ENCODE data around the gene VWA8. TPM values are rescaled to one million over a fixed set of nuclear protein-coding genes. Genes with fewer than 3 reads are reported as not detected.
"Not testable (repeated sequence)": the region's sequence is repeated elsewhere in the genome, so short reads cannot be mapped to it uniquely, and the experiment has no call there.

The VWA8 gene
- polyA plus RNA-seq, 1 donor (not counting 4 experiments of a cell fraction or from before 2014, with no cell fraction given) = 17.8 TPM

- dilution Hi-C loops (cut with MboI; ENCODE audit: extremely low pct_ligation_motif_present, low sequenced_read_pairs) = no loop called here
- Histone ChIP-seq H3K27ac (ENCODE audit: control insufficient read depth, insufficient read depth, low read length) (no peak overlapping the region), H3K9ac (ENCODE audit: control insufficient read depth, extremely low read depth, insufficient read depth, low read length) (no peak overlapping the region), H3K79me2 (ENCODE audit: control insufficient read depth, insufficient read depth, low read length) (no peaks in the 10 kb centered on the region), H3K4me3 (ENCODE audit: control insufficient read depth in 2 of 3, extremely low read depth in 1 of 3, insufficient read depth in 2 of 3, low read depth in 1 of 3, low read length in 3 of 3) (no peak overlapping the region), H3K9me3 (ENCODE audit: control insufficient read depth, low read depth, low read length) (no peaks in the 10 kb centered on the region), H2AFZ (ENCODE audit: control insufficient read depth, low read length) (no peak overlapping the region), H3K36me3 (ENCODE audit: control insufficient read depth in 2 of 2, extremely low read depth in 1 of 2, insufficient read depth in 2 of 2, low read length in 2 of 2) (no peaks in the 10 kb centered on the region), H3K4me2 (ENCODE audit: control insufficient read depth, extremely low read depth, insufficient read depth, low read depth, low read length) (no peak overlapping the region), H3K9me1 (ENCODE audit: control insufficient read depth, extremely low read depth, insufficient read depth, low read length) (no peaks in the 10 kb centered on the region), H3K27me3 (ENCODE audit: control insufficient read depth, extremely low read depth, insufficient read depth, low read length) (no peaks in the 10 kb centered on the region), H4K20me1 (ENCODE audit: control insufficient read depth, extremely low read depth, insufficient read depth, low read length) (no peaks in the 10 kb centered on the region), H3K4me1 (ENCODE audit: control insufficient read depth, extremely low read depth, insufficient read depth, low read length) (no peaks in the 10 kb centered on the region)
- FAIRE-seq = no peak
- TF ChIP-seq CTCF (optimal IDR thresholded peaks at IDR 0.05 in 1 of 3, IDR thresholded peaks at IDR 0.05 in 1 of 3, conservative IDR thresholded peaks at IDR 0.05 in 1 of 3; ENCODE audit: extremely low read depth in 1 of 3, insufficient read depth in 2 of 3, low read length in 3 of 3) = no peak
- no peak for TF ChIP-seq EZH2 (IDR thresholded peaks at IDR 0.05; ENCODE audit: low read length)
- DNase-seq (ENCODE audit: low read depth, low spot score) = no peak
These were observed 209.6 kb downstream of the VWA8 start for GRCh38 chr13:41751277-41751676.

- Histone ChIP-seq H3K4me3 (ENCODE audit: control insufficient read depth in 2 of 3, extremely low read depth in 1 of 3, insufficient read depth in 2 of 3, low read depth in 1 of 3, low read length in 3 of 3) (no peak overlapping the region), H3K4me2 (ENCODE audit: control insufficient read depth, extremely low read depth, insufficient read depth, low read depth, low read length) (no peak overlapping the region), H4K20me1 (ENCODE audit: control insufficient read depth, extremely low read depth, insufficient read depth, low read length) (no peaks in the 10 kb centered on the region), H3K9me3 (ENCODE audit: control insufficient read depth, low read depth, low read length) (no peaks in the 10 kb centered on the region), H3K27me3 (ENCODE audit: control insufficient read depth, extremely low read depth, insufficient read depth, low read length) (no peaks in the 10 kb centered on the region), H3K9ac (ENCODE audit: control insufficient read depth, extremely low read depth, insufficient read depth, low read length) (no peak overlapping the region), H2AFZ (ENCODE audit: control insufficient read depth, low read length) (no peak overlapping the region), H3K27ac (ENCODE audit: control insufficient read depth, insufficient read depth, low read length) (no peak overlapping the region), H3K36me3 (ENCODE audit: control insufficient read depth in 2 of 2, extremely low read depth in 1 of 2, insufficient read depth in 2 of 2, low read length in 2 of 2) (no peaks in the 10 kb centered on the region), H3K79me2 (ENCODE audit: control insufficient read depth, insufficient read depth, low read length) (no peaks in the 10 kb centered on the region), H3K9me1 (ENCODE audit: control insufficient read depth, extremely low read depth, insufficient read depth, low read length) (no peaks in the 10 kb centered on the region), H3K4me1 (ENCODE audit: control insufficient read depth, extremely low read depth, insufficient read depth, low read length) (no peaks in the 10 kb centered on the region)
- FAIRE-seq (no peak), DNase-seq (ENCODE audit: low read depth, low spot score) (no peak)
- dilution Hi-C loops (cut with MboI; ENCODE audit: extremely low pct_ligation_motif_present, low sequenced_read_pairs) = no loop called here
- TF ChIP-seq CTCF (optimal IDR thresholded peaks at IDR 0.05 in 1 of 3, IDR thresholded peaks at IDR 0.05 in 1 of 3, conservative IDR thresholded peaks at IDR 0.05 in 1 of 3; ENCODE audit: extremely low read depth in 1 of 3, insufficient read depth in 2 of 3, low read length in 3 of 3) (no peak), EZH2 (IDR thresholded peaks at IDR 0.05; ENCODE audit: low read length) (no peak)
These were observed 214.7 kb downstream of the VWA8 start for GRCh38 chr13:41746259-41746658.

GRCh38 chr13:41745496-41745895 lies 215.4 kb downstream of the VWA8 start:
- H4K20me1 ChIP-seq (ENCODE audit: control insufficient read depth, extremely low read depth, insufficient read depth, low read length); dilution Hi-C loops (cut with MboI; ENCODE audit: extremely low pct_ligation_motif_present, low sequenced_read_pairs); H2AFZ ChIP-seq (ENCODE audit: control insufficient read depth, low read length); DNase-seq (ENCODE audit: low read depth, low spot score); H3K4me3 ChIP-seq (ENCODE audit: control insufficient read depth in 2 of 3, extremely low read depth in 1 of 3, insufficient read depth in 2 of 3, low read depth in 1 of 3, low read length in 3 of 3); H3K4me1 ChIP-seq (ENCODE audit: control insufficient read depth, extremely low read depth, insufficient read depth, low read length); H3K79me2 ChIP-seq (ENCODE audit: control insufficient read depth, insufficient read depth, low read length); H3K9me1 ChIP-seq (ENCODE audit: control insufficient read depth, extremely low read depth, insufficient read depth, low read length); H3K27me3 ChIP-seq (ENCODE audit: control insufficient read depth, extremely low read depth, insufficient read depth, low read length); H3K9ac ChIP-seq (ENCODE audit: control insufficient read depth, extremely low read depth, insufficient read depth, low read length); H3K36me3 ChIP-seq (ENCODE audit: control insufficient read depth in 2 of 2, extremely low read depth in 1 of 2, insufficient read depth in 2 of 2, low read length in 2 of 2); FAIRE-seq; H3K9me3 ChIP-seq (ENCODE audit: control insufficient read depth, low read depth, low read length); H3K27ac ChIP-seq (ENCODE audit: control insufficient read depth, insufficient read depth, low read length); H3K4me2 ChIP-seq (ENCODE audit: control insufficient read depth, extremely low read depth, insufficient read depth, low read depth, low read length): not testable (repeated sequence)
